ENCODE data around the gene TMEM100.

Gene TMEM100

DNA sequence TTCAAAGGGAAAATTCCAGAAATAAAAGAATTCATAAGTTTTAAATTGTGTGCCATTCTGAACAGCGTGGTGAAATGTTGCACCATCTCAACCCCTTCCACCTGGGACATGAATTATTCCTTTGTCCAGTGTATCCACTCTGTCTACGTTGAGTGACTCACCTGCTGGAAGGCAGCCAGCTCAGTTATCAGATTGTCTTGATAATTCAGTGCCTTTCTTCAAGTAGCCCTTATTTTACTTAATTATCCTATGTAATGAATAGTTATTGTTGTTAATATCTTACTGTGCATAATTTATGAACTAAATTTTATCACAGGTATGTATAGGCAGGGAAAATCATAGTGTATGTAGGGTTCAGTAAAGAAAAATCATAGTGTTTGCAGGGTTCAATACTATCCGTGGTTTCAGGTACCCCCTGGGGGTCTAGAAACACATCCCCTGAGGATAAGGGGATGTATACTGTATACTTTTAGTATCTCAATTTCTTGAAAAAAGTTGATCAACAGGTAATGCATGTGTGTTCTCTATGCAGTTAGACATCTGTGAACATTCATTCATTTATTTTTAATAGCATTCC, 20.5 kb upstream of the TMEM100 start:
- H3K27ac ChIP-seq = no peak overlapping the region
- TF ChIP-seq, protein P1, sequence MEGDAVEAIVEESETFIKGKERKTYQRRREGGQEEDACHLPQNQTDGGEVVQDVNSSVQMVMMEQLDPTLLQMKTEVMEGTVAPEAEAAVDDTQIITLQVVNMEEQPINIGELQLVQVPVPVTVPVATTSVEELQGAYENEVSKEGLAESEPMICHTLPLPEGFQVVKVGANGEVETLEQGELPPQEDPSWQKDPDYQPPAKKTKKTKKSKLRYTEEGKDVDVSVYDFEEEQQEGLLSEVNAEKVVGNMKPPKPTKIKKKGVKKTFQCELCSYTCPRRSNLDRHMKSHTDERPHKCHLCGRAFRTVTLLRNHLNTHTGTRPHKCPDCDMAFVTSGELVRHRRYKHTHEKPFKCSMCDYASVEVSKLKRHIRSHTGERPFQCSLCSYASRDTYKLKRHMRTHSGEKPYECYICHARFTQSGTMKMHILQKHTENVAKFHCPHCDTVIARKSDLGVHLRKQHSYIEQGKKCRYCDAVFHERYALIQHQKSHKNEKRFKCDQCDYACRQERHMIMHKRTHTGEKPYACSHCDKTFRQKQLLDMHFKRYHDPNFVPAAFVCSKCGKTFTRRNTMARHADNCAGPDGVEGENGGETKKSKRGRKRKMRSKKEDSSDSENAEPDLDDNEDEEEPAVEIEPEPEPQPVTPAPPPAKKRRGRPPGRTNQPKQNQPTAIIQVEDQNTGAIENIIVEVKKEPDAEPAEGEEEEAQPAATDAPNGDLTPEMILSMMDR (IDR thresholded peaks at IDR 0.05) = no peak
- no peak for TF ChIP-seq ZFX (IDR thresholded peaks at IDR 0.05; ENCODE audit: borderline replicate concordance)

- no peak overlapping the region for H3K27ac ChIP-seq
These were observed 19.8 kb upstream of the TMEM100 start for GRCh38 chr17:55742272-55743102.

GRCh38 chr17:55741356-55741700, 18.7 kb upstream of the TMEM100 start:
- no peak for TF ChIP-seq ZFX (IDR thresholded peaks at IDR 0.05; ENCODE audit: borderline replicate concordance)
- TF ChIP-seq, protein P1 (IDR thresholded peaks at IDR 0.05) = no peak
- no peak overlapping the region for H3K27ac ChIP-seq

More at GRCh38 chr17:55742272-55743102, 19.8 kb upstream of the TMEM100 start:
- TF ChIP-seq, protein P1 (IDR thresholded peaks at IDR 0.05) = no peak
- no peak for TF ChIP-seq ZFX (IDR thresholded peaks at IDR 0.05; ENCODE audit: borderline replicate concordance)

DNA sequence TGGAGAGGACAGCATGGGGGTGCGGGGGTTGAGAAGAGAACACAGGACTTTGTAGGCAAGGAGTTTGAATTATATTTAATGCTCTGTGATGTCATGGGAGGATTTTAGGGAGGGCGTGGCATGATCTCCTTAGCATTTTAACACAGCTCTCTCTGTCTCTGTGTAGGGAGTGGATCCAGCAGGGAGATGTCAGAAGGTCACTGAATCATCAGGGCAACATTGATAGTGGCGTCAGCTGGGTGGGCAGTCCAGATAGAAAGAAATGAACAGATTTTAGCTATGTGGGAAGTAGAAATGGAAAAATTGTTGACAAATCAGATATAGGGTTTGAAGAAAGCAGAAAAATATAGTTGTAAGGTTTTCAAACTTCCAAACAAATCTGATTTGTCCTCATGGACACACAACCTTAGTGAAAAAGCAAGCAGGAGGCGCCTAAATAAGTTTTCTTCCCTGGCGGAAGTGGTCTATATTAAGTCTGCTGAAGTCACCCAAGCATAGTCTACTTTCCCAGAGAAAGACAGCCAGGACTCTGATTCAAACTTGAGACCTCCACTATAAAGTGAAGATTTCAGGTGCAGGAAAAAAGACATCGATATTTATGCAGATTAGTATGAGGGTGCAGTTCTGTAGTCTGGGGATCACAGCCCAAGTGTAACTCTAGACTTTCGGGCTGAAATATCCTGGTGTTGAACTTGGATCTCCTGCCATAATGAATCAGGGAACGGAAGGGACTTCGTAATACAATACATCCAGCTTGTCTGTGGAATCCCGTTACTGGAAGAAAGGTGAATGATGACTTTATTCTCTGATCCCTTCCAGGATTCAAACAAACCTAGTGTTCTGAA, 18.1 kb upstream of the TMEM100 start:
- TF ChIP-seq ZFX (IDR thresholded peaks at IDR 0.05; ENCODE audit: borderline replicate concordance) = no peak
- TF ChIP-seq, protein P1 (IDR thresholded peaks at IDR 0.05) = no peak
- no peak overlapping the region for H3K27ac ChIP-seq

DNA sequence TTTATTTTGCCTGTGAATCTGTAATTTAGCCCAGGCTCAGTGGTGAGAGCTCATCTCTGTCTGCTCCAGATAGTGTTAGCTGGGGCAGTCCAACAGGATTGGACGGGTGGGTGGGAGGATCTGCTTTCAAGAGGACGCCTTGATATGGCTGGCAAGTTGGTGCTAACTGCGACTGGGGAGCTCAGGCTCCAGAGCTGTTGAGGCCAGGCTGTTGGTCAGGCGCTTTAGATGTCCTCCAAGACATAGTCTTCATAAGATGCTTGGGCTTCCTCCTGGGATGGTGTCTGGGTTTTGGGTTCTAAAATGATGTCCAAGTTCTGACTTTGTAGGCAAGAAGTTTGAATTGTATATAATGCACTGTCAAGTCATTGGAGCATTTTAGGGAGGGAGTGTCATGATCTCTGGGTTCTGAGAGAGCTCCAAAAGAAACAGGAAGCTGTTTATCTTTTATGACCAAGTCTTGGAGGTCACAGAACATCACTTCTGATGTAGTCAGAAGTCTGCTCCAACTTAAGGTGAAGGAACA, 15.4 kb upstream of the TMEM100 start:
- H3K27ac ChIP-seq = no peak overlapping the region
- TF ChIP-seq, protein P1 (IDR thresholded peaks at IDR 0.05) = no peak
- no peak for TF ChIP-seq ZFX (IDR thresholded peaks at IDR 0.05; ENCODE audit: borderline replicate concordance)

DNA sequence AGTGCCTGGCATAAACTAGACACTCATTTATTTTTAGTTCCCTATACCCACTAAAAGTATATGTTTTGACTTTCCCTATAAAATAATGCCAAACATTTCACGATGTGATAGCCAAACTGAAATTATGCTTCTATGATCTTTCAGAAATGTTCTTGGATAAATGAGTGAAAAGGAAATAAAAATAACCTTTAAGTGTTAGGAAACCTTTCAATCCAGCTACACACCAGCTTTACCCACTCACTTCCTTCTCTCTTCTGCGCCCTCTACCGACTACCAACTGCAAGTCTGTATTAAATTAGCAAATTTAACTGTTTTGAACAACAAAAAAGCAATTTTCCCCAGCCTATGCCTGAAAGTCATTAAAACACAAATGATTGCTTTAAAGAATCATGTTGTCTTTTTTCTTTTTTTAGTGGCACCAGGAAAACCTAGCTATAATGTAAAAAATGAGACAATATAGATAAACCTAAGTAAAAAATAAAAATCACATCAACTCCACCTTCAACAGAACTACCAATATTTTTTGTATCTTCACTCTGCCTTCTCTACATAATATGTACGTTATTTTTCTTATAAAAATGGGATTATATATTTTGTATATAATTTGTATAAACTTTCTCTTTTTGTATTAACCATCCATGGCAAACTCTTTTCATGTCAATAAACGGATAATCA, 13.2 kb upstream of the TMEM100 start:
- no peak overlapping the region for H3K27ac ChIP-seq
- no peak for TF ChIP-seq ZFX (IDR thresholded peaks at IDR 0.05; ENCODE audit: borderline replicate concordance)
- TF ChIP-seq, protein P1 (IDR thresholded peaks at IDR 0.05) = peak; percentile 87
